Right lobe of liver (tissue), 4 donors: ENCODE data around the gene HOXB8.

Experiments
- CTCF ChIP-seq, 4 donors: fragments of 200-600 bp in 3 of 4; fragments of 450-650 bp in 1 of 4; IDR thresholded peaks; one replicate each; pipeline versions ENCODE4 v1.5.1 to v1.8.0; 2016 to 2022; ENCODE audit warnings: antibody characterized with exemption in 4 of 4, mild to moderate bottlenecking in 2 of 4
- POLR2A ChIP-seq: fragments of 450-650 bp; IDR thresholded peaks from one replicate; pipeline ENCODE4 v1.6.1; 2017; ENCODE audit warnings: antibody characterized with exemption, mild to moderate bottlenecking
- donor health status: DM: no; HTN: no; CAD: no.
- donor health status: DM: no; HTN: no; CAD: no.
- donor health status: DM: no; HTN: yes; CAD: no.

GRCh38 chr17:48608494-48608834 lies 6.6 kb downstream of the HOXB8 start:
- no peak for TF ChIP-seq CTCF (IDR thresholded peaks at IDR 0.05)
- no peak for TF ChIP-seq POLR2A
